GM08714 (cell line): ENCODE data around the gene ACTL10.

Experiments
- H3K4me3 ChIP-seq: fragments of 200-500 bp; sonication (Bioruptor generic); 2 replicates; pipeline ENCODE4 v1.5.1; 2014; ENCODE audit warnings: mild to moderate bottlenecking, low read length, inconsistent platforms
- ZNF274 ChIP-seq: IDR thresholded peaks from 2 replicates; pipeline ENCODE4 v1.6.1; 2012; ENCODE audit warnings: mild to moderate bottlenecking, low read depth, low read length

ACTL10 gene

DNA sequence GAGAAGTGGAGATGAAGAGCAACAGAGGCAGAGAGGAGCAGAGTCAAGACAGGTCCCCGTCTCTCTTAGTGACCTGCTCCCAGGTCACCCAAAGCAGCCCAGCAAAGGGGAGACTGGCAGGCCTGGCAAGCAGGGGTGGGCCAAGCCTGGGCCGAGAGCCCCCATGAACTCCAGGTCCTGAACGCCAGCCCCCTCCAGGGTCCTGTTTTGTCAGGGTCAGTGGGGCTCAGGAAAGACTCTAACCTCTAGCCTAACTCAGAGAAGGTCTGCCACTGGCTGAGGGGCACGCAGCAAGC is 6.3 kb downstream of the ACTL10 start:
- H3K4me3 ChIP-seq = no peak overlapping the region
- no peak for TF ChIP-seq ZNF274

- H3K4me3 ChIP-seq = peak overlapping the region; percentile 46; the same call in 1 of the 2 replicates
- TF ChIP-seq ZNF274 = no peak
Measured at GRCh38 chr20:33673410-33674293, 6.9 kb downstream of the ACTL10 start.

DNA sequence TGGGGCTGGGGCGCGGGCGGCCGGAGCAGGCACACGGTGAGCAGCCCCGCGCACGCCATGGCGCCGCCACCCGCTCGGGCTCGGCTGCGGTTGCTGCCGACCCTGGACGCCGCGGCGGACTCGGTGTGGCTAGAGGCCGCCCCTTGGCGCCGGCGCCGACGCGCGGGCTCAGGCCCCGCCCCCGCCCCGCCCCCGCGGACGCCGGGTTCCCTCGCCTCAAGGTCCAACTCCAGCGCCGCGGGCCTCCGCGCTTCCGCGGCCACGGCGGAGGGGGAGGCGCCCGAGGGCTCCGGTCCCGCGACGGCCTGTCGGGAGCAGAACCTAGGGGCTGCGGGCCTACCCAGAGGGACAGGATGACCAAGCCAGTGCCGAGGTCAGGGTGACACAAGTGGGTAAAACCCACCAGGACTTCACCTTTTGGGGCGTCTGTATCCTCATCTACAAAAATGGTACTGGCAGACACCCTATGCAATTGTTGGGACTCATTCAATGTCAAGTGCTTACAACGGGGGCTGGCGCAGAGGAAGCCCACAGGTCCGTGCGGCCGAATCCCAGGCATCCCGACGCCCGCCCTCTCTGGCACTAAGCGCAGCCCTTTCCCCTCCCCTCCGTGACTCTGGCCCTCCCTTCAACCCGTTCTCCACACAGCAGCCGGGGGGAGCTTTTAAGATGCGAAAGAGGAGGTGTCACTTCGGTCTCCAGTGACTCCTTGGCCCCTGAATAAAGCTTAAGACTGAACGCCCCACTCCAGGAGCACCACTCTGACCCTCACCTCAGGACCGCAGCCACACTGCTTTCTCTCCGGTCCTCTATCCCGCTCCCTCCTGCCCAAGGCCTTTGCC is 7.8 kb downstream of the ACTL10 start, which contains the start of gene NECAB3:
NECAB3 (minus strand) TSS at position 135 of the 842 bp plus-strand sequence; CDS start at position 59, 76 bp downstream.
- no peak for TF ChIP-seq ZNF274
- H3K4me3 ChIP-seq = peak within 1 kb of the TSS; percentile 46; the same call in 1 of the 2 replicates

- H3K4me3 ChIP-seq = no peak overlapping the region
- no peak for TF ChIP-seq ZNF274
Measured at GRCh38 chr20:33675136-33675959, 8.6 kb downstream of the ACTL10 start.

DNA sequence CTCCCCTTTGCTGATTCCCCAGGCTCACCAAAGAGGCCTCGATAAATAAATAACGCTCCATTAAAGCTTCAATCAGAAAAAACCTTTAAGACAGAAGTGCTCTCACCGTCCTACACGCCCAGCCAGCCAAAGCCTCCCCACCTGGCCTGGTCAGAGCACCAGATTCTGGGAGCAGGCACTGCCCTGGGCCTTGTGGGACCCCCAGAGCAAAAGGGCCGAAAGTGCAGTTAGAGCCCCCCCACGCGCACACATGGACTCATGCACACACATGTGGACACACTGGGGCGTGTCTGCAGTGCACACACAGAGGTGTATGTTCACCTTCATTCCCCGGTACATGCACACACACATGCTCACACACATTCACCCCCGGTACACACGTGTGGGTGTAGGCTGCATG is 9.4 kb downstream of the ACTL10 start:
- no peak for TF ChIP-seq ZNF274
- no peak overlapping the region for H3K4me3 ChIP-seq

DNA sequence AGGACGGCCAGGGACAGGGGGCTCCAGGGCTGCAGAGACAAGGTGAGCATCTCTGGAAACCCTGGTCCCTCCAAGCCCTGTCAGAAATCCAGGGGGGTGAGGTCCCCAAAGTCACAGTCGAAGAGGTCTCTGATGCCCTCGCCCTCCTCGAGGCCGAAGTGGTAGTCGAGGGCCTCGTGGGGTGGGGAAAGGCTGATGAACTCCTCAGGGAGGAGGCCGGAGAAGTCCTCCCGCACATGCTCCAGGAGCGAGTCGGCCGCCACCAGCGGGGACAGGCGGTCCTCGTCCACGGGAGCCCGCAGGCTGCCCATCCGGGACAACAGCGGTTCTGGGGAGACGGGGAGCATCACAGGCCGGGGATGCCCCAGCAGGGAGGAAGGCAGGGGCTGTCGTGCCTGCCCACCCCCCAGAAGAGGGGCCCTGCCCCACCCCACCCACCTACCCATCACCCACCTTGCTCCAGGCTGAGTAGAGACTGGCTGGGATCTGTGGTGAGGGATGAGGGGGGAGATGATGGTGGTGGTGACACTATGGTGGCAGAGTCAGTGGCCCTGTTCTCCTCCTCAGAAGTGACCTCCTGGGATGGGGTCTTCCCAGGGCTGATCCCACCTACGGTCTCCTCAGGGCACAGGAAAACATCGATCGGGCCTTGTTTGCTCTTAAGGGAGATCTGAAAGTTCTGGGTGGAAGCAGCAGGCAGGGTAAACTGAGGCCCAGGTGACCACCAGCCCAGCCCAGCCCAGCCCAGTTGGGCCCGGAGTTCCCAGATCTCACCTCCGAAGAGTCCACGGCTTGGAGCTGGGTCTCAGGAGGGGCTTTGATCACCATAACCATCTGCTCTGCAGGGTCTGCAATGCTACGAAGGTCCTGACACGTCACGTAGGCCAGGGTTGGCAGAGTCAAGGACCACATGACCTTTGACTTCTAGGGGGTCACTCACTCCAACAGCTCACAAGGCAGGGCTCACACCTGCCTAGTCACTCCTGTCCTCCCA is 10.2 kb downstream of the ACTL10 start:
- TF ChIP-seq ZNF274 = peak; percentile 65; the same call in 1 of the 2 replicates
- H3K4me3 ChIP-seq = no peak overlapping the region

- no peak overlapping the region for H3K4me3 ChIP-seq
- peak; percentile 68; the same call in 1 of the 2 replicates for TF ChIP-seq ZNF274
Measured at GRCh38 chr20:33677991-33678702, 11.4 kb downstream of the ACTL10 start.

- peak; percentile 73; the same call in 1 of the 2 replicates for TF ChIP-seq ZNF274
- no peak overlapping the region for H3K4me3 ChIP-seq
Measured at GRCh38 chr20:33679758-33680485, 13.2 kb downstream of the ACTL10 start.

DNA sequence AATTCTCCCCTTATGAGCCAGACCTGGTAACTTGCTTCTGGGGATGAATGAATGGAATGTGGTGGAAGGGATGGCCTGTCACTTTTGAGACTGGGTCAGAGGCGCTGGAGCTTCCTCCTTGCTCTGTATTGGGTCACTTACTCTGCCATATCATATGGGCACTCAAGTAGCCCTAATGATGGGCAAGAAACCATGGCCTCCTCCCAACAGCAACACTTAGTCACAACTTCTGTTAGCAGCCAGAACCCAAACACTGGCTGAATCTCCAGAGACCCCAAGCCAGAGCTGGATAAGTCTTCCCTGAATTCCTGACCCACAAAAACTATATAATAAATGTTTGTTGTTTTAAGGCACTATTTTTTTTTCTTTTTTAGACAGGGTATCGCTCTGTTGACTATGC is 13.9 kb downstream of the ACTL10 start:
- no peak overlapping the region for H3K4me3 ChIP-seq
- no peak for TF ChIP-seq ZNF274

DNA sequence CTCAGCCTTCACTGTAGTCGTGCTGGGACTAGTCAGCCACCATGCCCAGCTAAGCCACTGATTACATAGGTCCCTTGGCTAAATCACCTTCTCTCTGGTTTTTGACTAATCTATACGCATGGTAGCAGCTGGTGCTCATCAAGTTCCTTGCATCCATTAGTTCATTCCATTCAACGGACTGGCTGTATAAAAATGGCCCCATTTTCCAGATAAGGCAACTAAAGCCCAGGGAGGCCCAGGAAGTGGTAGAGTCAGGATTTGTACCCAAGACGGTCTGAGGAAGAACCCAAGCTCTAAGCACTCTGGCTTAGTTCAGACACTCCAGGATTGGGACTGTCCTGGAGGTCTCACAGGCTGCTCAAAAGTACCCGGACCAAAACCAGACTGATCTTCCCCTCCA is 14.5 kb downstream of the ACTL10 start:
- TF ChIP-seq ZNF274 = no peak
- no peak overlapping the region for H3K4me3 ChIP-seq

- no peak overlapping the region for H3K4me3 ChIP-seq
- TF ChIP-seq ZNF274 = no peak
Measured at GRCh38 chr20:33681728-33682353, 15.1 kb downstream of the ACTL10 start.
